ENCODE measurements around the gene SLC7A6OS. TPM values are rescaled to one million over a fixed set of nuclear protein-coding genes. Genes with fewer than 3 reads are reported as not detected.

Gene SLC7A6OS
- total and polyA plus RNA-seq, 8 donors, result 5.2 to 8.1 (median 6.5) TPM

DNA sequence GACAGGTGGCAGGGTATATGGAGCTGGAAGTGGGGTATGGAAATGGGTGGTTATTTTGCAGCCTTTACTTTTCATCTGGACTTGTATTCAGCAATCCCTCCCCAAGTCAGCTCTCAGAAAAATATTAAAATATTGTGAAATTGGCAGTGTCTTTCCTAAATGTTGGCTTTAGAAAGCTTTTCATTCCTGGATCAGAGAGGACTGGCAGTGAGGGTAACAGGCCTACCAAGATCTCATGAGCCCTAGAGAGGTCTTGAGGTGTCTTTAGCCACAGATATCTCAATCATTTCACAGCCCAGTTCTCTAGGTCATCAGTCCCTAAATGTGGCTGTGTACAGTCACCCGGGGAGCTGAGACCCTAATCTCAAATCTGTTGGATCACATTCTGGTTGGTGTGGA lies 22.5 kb downstream of the SLC7A6OS start:
- H3K4me3 ChIP-seq, result no peak overlapping the region

GRCh38 chr16:68287276-68288251 lies 23.2 kb downstream of the SLC7A6OS start:
- H3K36me3 ChIP-seq, result no peaks in the 10 kb centered on the region
- intact Hi-C loops (cut with DNase I), result loop anchor here in 1 of 3 donors (5.0 kb wide), 1 partner anchor 50 kb away; the partner anchor contains the start of gene ESRP2
- H3K9me3 ChIP-seq, result no peaks in the 10 kb centered on the region
- TF ChIP-seq, protein P1, sequence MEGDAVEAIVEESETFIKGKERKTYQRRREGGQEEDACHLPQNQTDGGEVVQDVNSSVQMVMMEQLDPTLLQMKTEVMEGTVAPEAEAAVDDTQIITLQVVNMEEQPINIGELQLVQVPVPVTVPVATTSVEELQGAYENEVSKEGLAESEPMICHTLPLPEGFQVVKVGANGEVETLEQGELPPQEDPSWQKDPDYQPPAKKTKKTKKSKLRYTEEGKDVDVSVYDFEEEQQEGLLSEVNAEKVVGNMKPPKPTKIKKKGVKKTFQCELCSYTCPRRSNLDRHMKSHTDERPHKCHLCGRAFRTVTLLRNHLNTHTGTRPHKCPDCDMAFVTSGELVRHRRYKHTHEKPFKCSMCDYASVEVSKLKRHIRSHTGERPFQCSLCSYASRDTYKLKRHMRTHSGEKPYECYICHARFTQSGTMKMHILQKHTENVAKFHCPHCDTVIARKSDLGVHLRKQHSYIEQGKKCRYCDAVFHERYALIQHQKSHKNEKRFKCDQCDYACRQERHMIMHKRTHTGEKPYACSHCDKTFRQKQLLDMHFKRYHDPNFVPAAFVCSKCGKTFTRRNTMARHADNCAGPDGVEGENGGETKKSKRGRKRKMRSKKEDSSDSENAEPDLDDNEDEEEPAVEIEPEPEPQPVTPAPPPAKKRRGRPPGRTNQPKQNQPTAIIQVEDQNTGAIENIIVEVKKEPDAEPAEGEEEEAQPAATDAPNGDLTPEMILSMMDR (IDR thresholded peaks at IDR 0.05), result no peak
- ATAC-seq, result peak in 3 of 4 donors; percentile 13 to 62 (median 61)
- WGBS, 2 donors, result 88 to 94% methylated on average over 11 of the region's 11 CpGs
- DNase-seq, result peak in 1 of 6 donors; percentile 27
- no peak overlapping the region for H3K4me3 ChIP-seq
- no peaks in the 10 kb centered on the region for H3K4me1 ChIP-seq
- FAIRE-seq, result no peak
- H3K27me3 ChIP-seq, result no peaks in the 10 kb centered on the region
- H3K27ac ChIP-seq, result no peak overlapping the region

More for the DNA sequence above, 22.5 kb downstream of the SLC7A6OS start:
- ATAC-seq (no peak), DNase-seq (no peak), FAIRE-seq (no peak)
- H3K4me1 ChIP-seq, result no peaks in the 10 kb centered on the region
- H3K27ac ChIP-seq, result no peak overlapping the region
- intact Hi-C loops (cut with DNase I), result loop anchor here in 1 of 3 donors (5.0 kb wide), 1 partner anchor 51 kb away; the partner anchor contains the start of gene ESRP2
- H3K36me3 ChIP-seq, result no peaks in the 10 kb centered on the region
- no peaks in the 10 kb centered on the region for H3K9me3 ChIP-seq
- TF ChIP-seq, protein P1 (IDR thresholded peaks at IDR 0.05), result no peak
- 64 to 88% methylated on average over 1 of the region's 1 CpG for WGBS, 2 donors
- H3K27me3 ChIP-seq, result no peaks in the 10 kb centered on the region

- TF ChIP-seq, protein P1 (IDR thresholded peaks at IDR 0.05), result no peak
- H3K27me3 ChIP-seq, result no peaks in the 10 kb centered on the region
- intact Hi-C loops (cut with DNase I), result loop anchor here in 1 of 3 donors (5.0 kb wide), 1 partner anchor 49 kb away; the partner anchor contains the start of gene ESRP2
- no peaks in the 10 kb centered on the region for H3K4me1 ChIP-seq
- ATAC-seq, result peak in 1 of 4 donors; percentile 21
- no peak for FAIRE-seq
- no peak overlapping the region for H3K4me3 ChIP-seq
- DNase-seq, result no peak
- H3K27ac ChIP-seq, result no peak overlapping the region
- 87 to 91% methylated on average over 12 of the region's 12 CpGs for WGBS, 2 donors
- H3K9me3 ChIP-seq, result no peaks in the 10 kb centered on the region
- H3K36me3 ChIP-seq, result no peaks in the 10 kb centered on the region
Measured at GRCh38 chr16:68286153-68287074, 24.3 kb downstream of the SLC7A6OS start.

DNA sequence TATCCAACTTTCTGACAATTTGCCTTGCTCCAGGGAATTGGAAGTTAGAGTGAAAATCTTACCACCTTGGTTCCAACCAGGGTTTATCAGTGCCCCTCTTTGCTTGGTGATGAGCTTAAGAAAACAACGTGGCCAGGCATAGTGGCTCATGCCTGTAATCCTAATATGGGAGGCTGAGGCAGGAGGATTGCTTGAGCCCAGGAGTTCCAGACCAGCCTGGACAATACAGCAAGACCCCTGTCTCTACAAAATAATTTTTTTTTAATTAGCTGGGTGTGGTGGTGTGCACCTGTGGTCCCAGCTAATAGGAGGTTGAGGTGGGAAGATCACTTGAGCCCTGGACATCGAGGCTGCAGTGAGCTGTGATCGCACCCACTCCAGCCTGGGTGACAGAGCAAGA lies 25.1 kb downstream of the SLC7A6OS start:
- Histone ChIP-seq H3K4me1 (no peaks in the 10 kb centered on the region), H3K36me3 (no peaks in the 10 kb centered on the region), H3K27ac (no peak overlapping the region), H3K27me3 (no peaks in the 10 kb centered on the region), H3K9me3 (no peaks in the 10 kb centered on the region), H3K4me3 (no peak overlapping the region)
- TF ChIP-seq, protein P1 (IDR thresholded peaks at IDR 0.05), result no peak
- intact Hi-C loops (cut with DNase I), result loop anchor here in 1 of 3 donors (5.0 kb wide), 1 partner anchor 48 kb away; the partner anchor contains the start of gene ESRP2
- DNase-seq, result no peak
- 92 to 94% methylated on average over 3 of the region's 3 CpGs for WGBS, 2 donors
- FAIRE-seq, result no peak
- no peak for ATAC-seq

Data from pancreas (tissue), 10 donors.